IPS-NIHi11 (cell line): ENCODE data around the gene C6orf15.
A peak's percentile ranks its signal among the peaks of the same experiment; 100 is the strongest.

ENCODE experiments used
- DNase-seq: peaks from one replicate; pipeline ENCODE4 v3.0.0; 2012; ENCODE audit warnings: mixed read lengths, low spot score

The C6orf15 gene

GRCh38 chr6:31130751-31131150, 18.4 kb upstream of the C6orf15 start:
- no peak for DNase-seq

GRCh38 chr6:31129130-31129529, 16.8 kb upstream of the C6orf15 start:
- DNase-seq = no peak

- DNase-seq = peak; percentile 80
Measured at GRCh38 chr6:31128093-31128676, 15.8 kb upstream of the C6orf15 start.

DNA sequence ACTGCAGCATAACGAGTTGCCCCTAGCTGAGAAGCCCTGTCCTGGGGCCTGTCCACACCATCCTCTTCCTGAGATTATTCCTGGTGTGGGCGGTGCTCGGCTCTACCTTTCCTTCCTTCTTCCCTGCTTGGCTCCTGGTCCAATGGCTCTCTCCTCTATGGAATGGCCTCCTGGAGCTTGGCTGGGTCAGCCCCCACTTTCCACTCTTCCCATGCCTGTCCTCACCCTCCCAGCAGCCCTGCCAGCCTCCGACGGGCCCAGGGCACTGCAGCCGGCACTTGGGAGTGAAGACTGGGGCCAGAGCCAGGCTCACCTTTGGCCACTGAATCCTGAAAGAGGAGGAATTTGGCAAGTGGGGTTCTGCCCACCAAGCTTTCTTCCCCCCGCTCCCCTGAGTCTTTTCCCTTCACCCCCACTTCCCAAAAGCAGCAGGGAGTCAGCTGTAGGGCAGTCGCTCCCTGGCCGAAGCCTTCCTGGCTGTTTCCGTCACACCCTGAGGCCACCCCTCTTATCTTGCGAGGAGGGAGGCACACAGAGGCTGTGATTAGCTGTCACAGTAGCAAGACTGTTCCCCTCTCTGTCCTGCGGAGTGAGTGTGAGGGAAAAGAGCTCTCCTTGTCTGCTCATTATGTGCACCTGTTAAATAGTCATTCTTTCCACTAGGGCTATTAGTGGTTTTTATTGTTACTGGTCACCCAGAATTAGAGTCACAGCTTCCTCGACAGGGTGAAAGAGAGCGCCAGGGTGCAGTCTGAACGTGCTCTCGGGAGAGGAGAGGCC, 14.2 kb upstream of the C6orf15 start:
- DNase-seq = no peak

DNA sequence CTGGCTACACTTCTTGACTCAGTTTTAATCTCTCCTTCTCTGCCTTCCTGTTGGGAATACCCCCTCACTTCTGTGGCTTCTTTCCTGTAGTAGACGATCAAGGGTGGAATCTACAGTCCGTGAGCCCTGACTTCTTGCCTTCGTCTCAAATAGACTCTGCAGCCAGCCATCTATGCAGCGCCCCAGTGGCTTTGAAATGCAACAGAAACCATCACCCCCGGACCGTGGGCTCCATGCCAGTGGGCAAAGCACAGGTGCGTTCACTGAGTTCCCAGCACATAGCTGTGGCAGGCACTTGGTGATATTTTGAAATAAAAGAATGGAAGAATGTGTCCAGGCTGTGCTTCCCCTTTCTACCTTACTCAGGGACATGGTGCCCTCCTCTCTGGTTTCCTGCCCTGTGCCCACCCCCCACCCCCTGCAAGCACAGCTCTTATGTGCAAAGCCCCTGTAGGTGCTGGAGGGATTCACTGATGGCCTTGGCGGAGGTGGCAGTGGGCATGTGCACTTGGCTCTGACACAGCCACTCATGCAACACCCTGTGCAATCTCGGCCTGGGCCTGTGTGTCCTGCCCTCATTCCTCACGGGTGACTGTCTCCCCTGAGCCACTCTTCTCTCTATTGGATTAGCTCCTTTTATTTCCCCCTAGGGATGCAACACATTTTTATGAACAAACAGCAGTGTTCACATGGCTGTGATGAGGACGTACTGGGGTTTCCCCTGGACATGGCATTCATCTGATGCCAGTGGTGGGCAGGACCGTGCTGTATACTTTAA, 13.4 kb upstream of the C6orf15 start:
- no peak for DNase-seq

GRCh38 chr6:31125162-31125561, 12.8 kb upstream of the C6orf15 start:
- peak; percentile 39 for DNase-seq

DNA sequence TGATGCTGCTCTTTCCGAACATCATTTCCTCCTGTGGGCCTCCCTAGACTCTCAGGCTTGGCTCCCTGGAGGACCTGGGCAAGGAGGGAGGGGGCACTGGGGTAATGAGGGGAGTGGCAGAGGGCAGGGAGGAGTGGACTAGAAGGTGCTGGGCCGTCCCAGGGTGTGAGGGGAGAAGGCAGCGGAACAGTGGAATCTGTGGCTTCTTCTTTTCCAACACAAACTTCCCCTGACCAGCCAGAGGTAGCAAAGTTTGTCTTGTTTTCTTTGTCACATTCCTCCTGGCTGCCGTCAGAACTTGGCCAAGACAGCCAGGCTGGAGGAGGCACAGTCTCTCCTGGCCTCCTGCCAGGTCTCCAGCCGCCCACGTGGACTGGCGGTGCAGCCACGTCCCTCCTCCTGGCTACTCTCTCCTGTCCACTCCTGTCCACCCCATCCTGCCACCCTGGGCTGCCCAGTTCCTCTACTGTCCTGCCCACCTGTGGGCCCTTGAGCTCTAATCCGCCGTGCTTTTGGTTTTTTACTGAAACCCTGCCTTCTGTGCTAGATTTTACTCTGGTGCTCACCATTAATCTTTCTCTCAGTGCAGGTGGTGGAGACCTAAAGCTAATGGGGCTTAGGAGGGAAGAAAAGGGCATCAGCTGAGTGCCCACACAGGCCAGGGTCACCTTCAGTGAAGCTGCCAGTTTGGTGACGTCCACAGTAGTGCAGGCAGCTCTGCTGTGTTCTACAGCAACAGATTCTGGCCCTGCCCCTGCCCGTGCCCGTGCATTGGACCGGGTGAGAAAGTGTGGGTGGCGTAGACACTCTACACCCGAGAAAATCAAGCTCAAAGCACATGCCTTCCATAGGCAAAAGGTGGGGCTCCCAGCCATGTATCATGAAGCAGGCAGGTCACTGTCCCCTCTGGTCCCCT, 10.7 kb upstream of the C6orf15 start:
- peak; percentile 45 for DNase-seq

GRCh38 chr6:31121131-31121790, 8.9 kb upstream of the C6orf15 start:
- DNase-seq = no peak

- DNase-seq = no peak
Measured at GRCh38 chr6:31120151-31120915, 8.0 kb upstream of the C6orf15 start, which contains the start of gene CDSN. CDSN (minus strand) TSS chr6:31120446; CDS start chr6:31120419, 27 bp downstream.

DNA sequence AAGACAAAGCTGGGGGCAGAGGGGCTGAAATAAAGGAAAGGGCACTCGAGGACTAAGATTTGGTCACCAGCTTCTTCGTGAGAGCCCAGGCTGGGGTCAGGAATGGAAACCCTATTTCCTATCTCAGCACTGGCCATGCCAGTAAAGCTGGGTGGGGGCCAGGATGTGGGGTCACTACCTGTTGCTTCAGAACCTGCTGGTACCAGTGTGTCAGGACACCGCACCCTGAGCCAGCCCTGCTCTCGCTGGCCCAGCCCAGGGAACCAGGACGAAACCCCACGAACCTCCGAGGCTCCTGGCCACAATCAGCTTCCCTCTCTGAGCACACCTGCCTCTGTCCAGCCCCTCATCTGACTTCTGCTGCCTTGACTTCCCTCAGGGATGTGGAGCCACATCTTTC, 5.8 kb upstream of the C6orf15 start:
- DNase-seq = no peak

GRCh38 chr6:31116661-31117385, 4.4 kb upstream of the C6orf15 start:
- no peak for DNase-seq

- no peak for DNase-seq
Measured at GRCh38 chr6:31115941-31116560, 3.7 kb upstream of the C6orf15 start.

GRCh38 chr6:31114970-31115849, 2.8 kb upstream of the C6orf15 start:
- no peak for DNase-seq

DNA sequence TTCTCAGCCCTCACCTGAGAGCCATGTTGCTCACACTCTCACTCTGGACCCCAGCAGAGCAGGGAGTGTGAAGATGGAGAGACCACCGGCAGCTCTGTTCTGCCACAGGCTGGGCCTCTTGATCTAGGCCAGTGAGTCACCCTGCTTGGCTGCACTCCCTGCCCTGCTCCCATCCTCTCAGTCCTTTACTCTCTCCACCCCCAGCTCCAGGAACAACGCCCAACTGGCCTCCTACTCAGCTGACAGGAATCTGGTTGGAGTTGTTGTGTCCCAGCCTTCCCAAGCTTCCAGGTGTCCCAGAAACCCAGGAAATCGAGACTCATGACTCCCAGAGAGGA, 2.1 kb upstream of the C6orf15 start, which contains the start of gene PSORS1C1:
Gene PSORS1C1, plus strand, starts transcription at position 260 of the 338 bp plus-strand sequence. CDS start 14,833 bp downstream, outside the sequence.
- DNase-seq = peak; percentile 46

GRCh38 chr6:31113861-31114540, 1.6 kb upstream of the C6orf15 start:
- DNase-seq = no peak

DNA sequence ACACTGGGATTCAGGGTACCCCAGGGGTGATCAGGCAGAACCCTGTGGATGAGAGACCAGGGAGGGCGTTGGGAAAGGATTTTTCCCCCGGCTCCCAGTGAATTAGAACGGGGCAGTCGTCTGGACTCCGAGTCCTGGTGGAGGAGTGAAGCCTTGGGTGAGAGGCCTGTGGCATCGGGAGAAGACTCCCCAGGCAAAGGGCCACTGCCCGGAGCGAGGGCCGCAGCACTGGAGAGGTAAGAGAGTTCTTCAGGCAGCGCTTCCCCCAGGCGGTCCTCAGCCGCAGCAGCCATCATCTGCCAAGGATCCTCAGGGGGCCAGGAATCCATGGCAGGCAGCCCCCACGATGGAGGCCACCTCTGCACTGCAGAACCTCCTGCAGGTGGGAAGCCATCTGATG, 663 bp downstream of the C6orf15 start:
- DNase-seq = no peak

- DNase-seq = peak; percentile 67
Measured at GRCh38 chr6:31110825-31111582, 1.4 kb downstream of the C6orf15 start.
